Heart left ventricle (tissue), 16 donors: ENCODE data around the gene NUP43. TPM values are rescaled to one million over a fixed set of nuclear protein-coding genes. Genes with fewer than 3 reads are reported as not detected.

Experiments
- ATAC-seq, 4 donors: fragments of 200-7000 bp; cut with Tn5 transposase; one replicate each; pipeline ENCODE4 v1.9.1; 2020 to 2022; ENCODE audit warnings: moderate library complexity in 4 of 4, mild to moderate bottlenecking in 3 of 4, moderate number of reproducible peaks in 1 of 4
- DNase-seq, 5 donors: peaks; one replicate each; pipeline ENCODE4 v3.0.0-alpha.2; 2020
- H3K27ac ChIP-seq, 12 donors: fragments of 200-600 bp; sonication (generic) in 4 of 12; one replicate each; pipeline versions ENCODE4 v1.5.0 to v1.8.0; 2016 to 2022; ENCODE audit warnings: mild to moderate bottlenecking in 2 of 12
- H3K27me3 ChIP-seq, 9 donors: fragments of 200-600 bp; sonication (generic) in 2 of 9; one replicate each; pipeline versions ENCODE4 v1.5.1 to v1.8.0; 2016 to 2022; ENCODE audit warnings: mild to moderate bottlenecking in 3 of 9
- H3K36me3 ChIP-seq, 9 donors: fragments of 200-600 bp; sonication (generic) in 2 of 9; one replicate each; pipeline versions ENCODE4 v1.5.0 to v1.8.0; 2018 to 2022; ENCODE audit warnings: mild to moderate bottlenecking in 2 of 9
- H3K4me1 ChIP-seq, 12 donors: fragments of 200-600 bp; sonication (generic) in 4 of 12; one replicate each; pipeline versions ENCODE4 v1.5.0 to v1.8.0; 2016 to 2022; ENCODE audit warnings: mild to moderate bottlenecking in 3 of 12
- H3K4me3 ChIP-seq, 12 donors: fragments of 200-600 bp; sonication (generic) in 4 of 12; one replicate each; pipeline versions ENCODE4 v1.5.0 to v1.8.0; 2017 to 2022; ENCODE audit warnings: mild to moderate bottlenecking in 9 of 12, moderate library complexity in 4 of 12
- H3K9me3 ChIP-seq, 12 donors: fragments of 200-600 bp; sonication (generic) in 4 of 12; one replicate each; pipeline versions ENCODE4 v1.5.0 to v1.8.0; 2016 to 2022; ENCODE audit warnings: mild to moderate bottlenecking in 1 of 12
- CTCF ChIP-seq, 12 donors: fragments of 200-600 bp; sonication (generic) in 4 of 12; IDR thresholded peaks; one replicate each; pipeline versions ENCODE4 v1.5.0 to v1.8.0; 2018 to 2022; ENCODE audit warnings: antibody characterized with exemption in 12 of 12, mild to moderate bottlenecking in 5 of 12
- POLR2A ChIP-seq, 2 donors: fragments of 450-650 bp; IDR thresholded peaks; one replicate each; pipeline ENCODE4 v1.6.1; 2017; ENCODE audit warnings: antibody characterized with exemption in 2 of 2, mild to moderate bottlenecking in 2 of 2, moderate library complexity in 2 of 2
- WGBS, 4 donors: extraction: QIAGEN DNeasy Blood & Tissue Kit in 2 of 4; methylation state at CpG; one replicate each; pipeline versions ENCODE4 v1.1.5 to v1.1.7; 2013 to 2018; 5-methylcytosine and 5-hydroxymethylcytosine counted together
- intact Hi-C, 10 donors: fragments of 100-400 bp; cut with DNase I; formaldehyde crosslinking; loops; one replicate each; pipeline versions ENCODE4 v1.11.1 to v1.14.2; 2022
- polyA plus RNA-seq, 2 donors: library from polyadenylated mRNA; stranded (reverse); fragments of 200-250 nt; gene quantifications; one replicate each; pipeline ENCODE4 v1.2.3, GENCODE V29; 2013
- total RNA-seq, 9 donors: library from RNA; depleted of rRNA in 2 of 9; stranded (reverse); fragments of >200 nt in 2 of 9; fragmentation: NEBNext Ultra II Directional in 3 of 9; extraction: Animal tissue kit (Norgen Biotek cat#: 25700) in 3 of 9; gene quantifications; one replicate each; pipeline versions ENCODE4 v1.1.0 to v1.2.4, GENCODE V29; 2016 to 2023
- donor health status: ischemic (EF 13 %, LVEDD 7.1; RV severe dilation, severe dysfunction).
- donor health status: healthy with polysubstance abuse.
- donor health status: DM: no; HTN: yes; CAD: no.
- donor health status: DM: no; HTN: no; CAD: no.
- donor health status: ischemic (EF 25% LVEDD 6.9; RV normal size, moderate dysfunction).
- donor health status: ischemic (EF 25% LVEDD 5.7; RV mildly dilated, moderate dysfunction).
- donor health status: healthy.
- donor health status: DM: yes; HTN: yes; CAD: no.
- donor health status: ischemic (EF 35%, LVEDD 5.7; RV mildly dilated, moderate dysfunction).
- donor health status: nonischemic (EF 11% LVEDD 7.7; RV severe dilation, severe dysfunction).
- donor health status: DM: yes; HTN: yes; CAD: no.
- donor health status: PGD.
- donor health status: ischemic (EF 29% LVEDD 5.4; RV normal size, mild dysfunction).
- donor health status: nonischemic (EF 23%, LVEDD 6.1; RV moderate dilation, normal function).

The NUP43 gene
- total and polyA plus RNA-seq, 11 donors, result 12.2 to 32.9 (median 25.7) TPM

GRCh38 chr6:149714442-149714841 is 31.9 kb downstream of the NUP43 start:
- H3K4me1 ChIP-seq, result peaks cover 5 to 53% (median 35%) of the 10 kb centered on the region in 12 donors
- DNase-seq (no peak), ATAC-seq (no peak)
- TF ChIP-seq CTCF (IDR thresholded peaks at IDR 0.05) (no peak), POLR2A (IDR thresholded peaks at IDR 0.05) (no peak)
- intact Hi-C loops, result loop anchor here in 1 of 10 donors (10.0 kb wide), 1 partner anchor 150 kb away; the partner anchor contains the start of gene LRP11
- H3K4me3 ChIP-seq, result no peak overlapping the region
- WGBS, 4 donors, result 75 to 93% (median 83%) methylated on average over 1 of the region's 1 CpG
- H3K27ac ChIP-seq, result no peak overlapping the region
- H3K27me3 ChIP-seq, result no peaks in the 10 kb centered on the region
- H3K9me3 ChIP-seq, result no peaks in the 10 kb centered on the region
- peaks cover 0 to 11% (median 0%) of the 10 kb centered on the region in 9 donors for H3K36me3 ChIP-seq

- WGBS, 4 donors, result 94 to 98% (median 95%) methylated on average over 5 of the region's 5 CpGs
- H3K4me1 ChIP-seq, result peaks cover 0 to 67% (median 37%) of the 10 kb centered on the region in 12 donors
- intact Hi-C loops, result loop anchor here in 1 of 10 donors (10.0 kb wide), 1 partner anchor 153 kb away; the partner anchor contains the start of gene LRP11
These were observed 34.6 kb downstream of the NUP43 start for GRCh38 chr6:149711711-149712110.

GRCh38 chr6:149701714-149702113 is 44.6 kb downstream of the NUP43 start:
- Histone ChIP-seq H3K27me3 (no peaks in the 10 kb centered on the region), H3K27ac (no peak overlapping the region), H3K9me3 (no peaks in the 10 kb centered on the region), H3K4me1 (peaks cover 0 to 48% (median 22%) of the 10 kb centered on the region in 12 donors), H3K4me3 (no peak overlapping the region), H3K36me3 (peaks cover 0 to 47% (median 38%) of the 10 kb centered on the region in 9 donors)
- ATAC-seq, result no peak
- no peak for DNase-seq
- intact Hi-C loops, result no loop called here
- TF ChIP-seq CTCF (IDR thresholded peaks at IDR 0.05), result no peak
- TF ChIP-seq POLR2A (IDR thresholded peaks at IDR 0.05), result no peak
- 68 to 75% (median 72%) methylated on average over 7 of the region's 7 CpGs for WGBS, 4 donors

More at GRCh38 chr6:149711711-149712110, 34.6 kb downstream of the NUP43 start:
- ATAC-seq, result no peak
- Histone ChIP-seq H3K27me3 (no peaks in the 10 kb centered on the region), H3K9me3 (no peaks in the 10 kb centered on the region), H3K4me3 (no peak overlapping the region), H3K27ac (no peak overlapping the region), H3K36me3 (peaks cover 0 to 11% (median 0%) of the 10 kb centered on the region in 9 donors)
- TF ChIP-seq CTCF (IDR thresholded peaks at IDR 0.05) (no peak), POLR2A (IDR thresholded peaks at IDR 0.05) (no peak)
- DNase-seq, result no peak

GRCh38 chr6:149699150-149699549 is 47.2 kb downstream of the NUP43 start:
- 89 to 97% (median 96%) methylated on average over 2 of the region's 2 CpGs for WGBS, 4 donors
- no peaks in the 10 kb centered on the region for H3K9me3 ChIP-seq
- H3K4me3 ChIP-seq, result no peak overlapping the region
- H3K27me3 ChIP-seq, result no peaks in the 10 kb centered on the region
- ATAC-seq, result no peak
- H3K36me3 ChIP-seq, result peaks cover 0 to 68% (median 49%) of the 10 kb centered on the region in 9 donors
- no peak for DNase-seq
- intact Hi-C loops, result no loop called here
- H3K4me1 ChIP-seq, result peaks cover 0 to 34% (median 11%) of the 10 kb centered on the region in 12 donors
- H3K27ac ChIP-seq, result no peak overlapping the region
- TF ChIP-seq CTCF (IDR thresholded peaks at IDR 0.05), result no peak
- TF ChIP-seq POLR2A (IDR thresholded peaks at IDR 0.05), result no peak
